CD4-positive, alpha-beta T cell (primary cell): Measurements from ENCODE around the gene MYBL2. TPM values are rescaled to one million over a fixed set of nuclear protein-coding genes. Genes with fewer than 3 reads are reported as not detected.
"Not testable (repeated sequence)": the region's sequence is repeated elsewhere in the genome, so short reads cannot be mapped to it uniquely, and the experiment has no call there.

Experiments used
- ATAC-seq: fragments of 200-7000 bp; cut with Tn5 transposase; one replicate; pipeline ENCODE4 v1.10.0; 2022; ENCODE audit warnings: mild to moderate bottlenecking; ENCODE audit not compliant: poor library complexity
- CTCF ChIA-PET: fragments of 350-600 bp; sonication (Branson Sonifier 250); formaldehyde crosslinking; loops from one replicate; lab custom pipeline; 2021; ENCODE audit warnings: antibody characterized with exemption, inconsistent platforms; lab: Charles Lee
- POLR2A ChIA-PET: fragments of 350-600 bp; sonication (Branson Sonifier 250); formaldehyde crosslinking; loops from one replicate; lab custom pipeline; 2021; ENCODE audit warnings: antibody characterized with exemption, inconsistent platforms; lab: Charles Lee
- DNase-seq, 14 experiments: peaks; one replicate each; pipeline ENCODE4 v3.0.0-alpha.2; 2013 to 2020; ENCODE audit warnings: mixed read lengths in 2 of 14
- H3K27ac ChIP-seq, 2 donors: one replicate each; pipeline versions ENCODE4 v1.5.1 to v1.7.0; 2013; ENCODE audit warnings: low read length in 2 of 2, low read depth in 1 of 2, mild to moderate bottlenecking in 1 of 2
- H3K27me3 ChIP-seq, 2 experiments: 1 replicate in 1 of 2; 2 replicates in 1 of 2; pipeline versions ENCODE4 v1.6.1 to v1.7.0; 2013; ENCODE audit warnings: low read length in 2 of 2, control low read depth in 1 of 2, mild to moderate bottlenecking in 1 of 2, moderate library complexity in 1 of 2; ENCODE audit not compliant: insufficient read depth in 2 of 2, control insufficient read depth in 1 of 2
- H3K36me3 ChIP-seq: one replicate; pipeline ENCODE4 v1.6.1; 2013; ENCODE audit warnings: low read length, control low read depth; ENCODE audit not compliant: insufficient read depth
- H3K4me1 ChIP-seq: one replicate; pipeline ENCODE4 v1.6.1; 2013; ENCODE audit warnings: low read length, control low read depth; ENCODE audit not compliant: insufficient read depth
- H3K4me3 ChIP-seq: one replicate; pipeline ENCODE4 v1.5.1; 2013; ENCODE audit warnings: mild to moderate bottlenecking, low read length, moderate library complexity
- H3K9me3 ChIP-seq, 2 experiments: 1 replicate in 1 of 2; 2 replicates in 1 of 2; pipeline versions ENCODE4 v1.6.1 to v1.7.0; 2013; ENCODE audit warnings: low read length in 2 of 2, mild to moderate bottlenecking in 2 of 2, control low read depth in 1 of 2, moderate library complexity in 1 of 2; ENCODE audit not compliant: control insufficient read depth in 1 of 2, insufficient read depth in 1 of 2
- H3K27ac Mint-ChIP-seq: one replicate; pipeline ENCODE4 v1.8.0; 2020; ENCODE audit warnings: mixed read lengths
- H3K27me3 Mint-ChIP-seq: one replicate; pipeline ENCODE4 v1.8.0; 2021; ENCODE audit warnings: mixed read lengths
- H3K36me3 Mint-ChIP-seq: one replicate; pipeline ENCODE4 v1.8.0; 2021; ENCODE audit warnings: low read depth, mixed read lengths
- H3K4me1 Mint-ChIP-seq: one replicate; pipeline ENCODE4 v1.8.0; 2021; ENCODE audit warnings: low read depth, mixed read lengths
- H3K4me3 Mint-ChIP-seq: one replicate; pipeline ENCODE4 v1.8.0; 2020; ENCODE audit warnings: mild to moderate bottlenecking, mixed read lengths
- H3K9me3 Mint-ChIP-seq: one replicate; pipeline ENCODE4 v1.8.0; 2020; ENCODE audit warnings: mixed read lengths
- intact Hi-C, 2 experiments: fragments of 100-400 bp; cut with DNase I in 1 of 2; cut with micrococcal nuclease in 1 of 2; formaldehyde crosslinking; loops; one replicate each; pipeline versions ENCODE4 v1.15.1 to v1.9.0; 2023 to 2025; cut with DNase I, micrococcal nuclease
- total RNA-seq, 174 experiments: library from RNA in 2 of 174; stranded (reverse) in 2 of 174; gene quantifications; one replicate each; pipeline ENCODE4 v1.2.3 and lab custom pipeline; 2021 to 2026
- TF ChIP-seq, protein P1 (sequence below): fragments of 200-600 bp; IDR thresholded peaks from one replicate; pipeline ENCODE4 v1.8.0; 2022; ENCODE audit warnings: antibody characterized with exemption, mild to moderate bottlenecking

MYBL2 gene
- total RNA-seq, 2 experiments from 2014 or later: 0.56 to 0.69 TPM

DNA sequence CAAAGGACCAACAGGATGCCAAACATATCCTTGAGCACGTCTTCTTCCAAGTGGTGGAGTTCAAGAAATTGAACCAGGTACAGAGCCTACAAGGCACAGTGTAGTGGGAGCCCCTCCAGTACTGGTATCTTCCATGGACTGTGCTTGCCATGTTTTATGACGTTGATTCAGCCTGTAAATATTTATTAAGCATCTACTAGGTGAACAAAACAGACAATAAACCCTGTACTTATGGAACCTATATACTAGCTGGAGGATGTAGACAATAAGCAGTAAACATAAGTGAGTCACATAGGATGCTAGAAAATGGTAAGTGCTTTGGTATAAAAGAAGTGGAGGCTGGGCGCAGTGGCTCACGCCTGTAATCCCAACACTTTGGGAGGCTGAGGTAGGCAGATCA, 24.4 kb upstream of the MYBL2 start:
- TF ChIP-seq, protein P1, sequence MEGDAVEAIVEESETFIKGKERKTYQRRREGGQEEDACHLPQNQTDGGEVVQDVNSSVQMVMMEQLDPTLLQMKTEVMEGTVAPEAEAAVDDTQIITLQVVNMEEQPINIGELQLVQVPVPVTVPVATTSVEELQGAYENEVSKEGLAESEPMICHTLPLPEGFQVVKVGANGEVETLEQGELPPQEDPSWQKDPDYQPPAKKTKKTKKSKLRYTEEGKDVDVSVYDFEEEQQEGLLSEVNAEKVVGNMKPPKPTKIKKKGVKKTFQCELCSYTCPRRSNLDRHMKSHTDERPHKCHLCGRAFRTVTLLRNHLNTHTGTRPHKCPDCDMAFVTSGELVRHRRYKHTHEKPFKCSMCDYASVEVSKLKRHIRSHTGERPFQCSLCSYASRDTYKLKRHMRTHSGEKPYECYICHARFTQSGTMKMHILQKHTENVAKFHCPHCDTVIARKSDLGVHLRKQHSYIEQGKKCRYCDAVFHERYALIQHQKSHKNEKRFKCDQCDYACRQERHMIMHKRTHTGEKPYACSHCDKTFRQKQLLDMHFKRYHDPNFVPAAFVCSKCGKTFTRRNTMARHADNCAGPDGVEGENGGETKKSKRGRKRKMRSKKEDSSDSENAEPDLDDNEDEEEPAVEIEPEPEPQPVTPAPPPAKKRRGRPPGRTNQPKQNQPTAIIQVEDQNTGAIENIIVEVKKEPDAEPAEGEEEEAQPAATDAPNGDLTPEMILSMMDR: no peak
- Histone ChIP-seq H3K4me1 (no peaks in the 10 kb centered on the region), H3K27ac (no peak overlapping the region), H3K27me3 (no peaks in the 10 kb centered on the region), H3K9me3 (no peaks in the 10 kb centered on the region), H3K36me3 (peaks cover 35% of the 10 kb centered on the region), H3K4me3 (no peak overlapping the region)
- Mint-ChIP-seq H3K36me3 (peaks cover 49% of the 10 kb centered on the region), H3K27me3 (no peaks in the 10 kb centered on the region), H3K4me3 (no peak overlapping the region), H3K9me3 (no peaks in the 10 kb centered on the region), H3K27ac (no peak overlapping the region), H3K4me1 (no peaks in the 10 kb centered on the region)
- ATAC-seq: no peak
- ChIA-PET POLR2A (no interaction called here), CTCF (no interaction called here)
- DNase-seq: no peak
- intact Hi-C loops: no loop called here

DNA sequence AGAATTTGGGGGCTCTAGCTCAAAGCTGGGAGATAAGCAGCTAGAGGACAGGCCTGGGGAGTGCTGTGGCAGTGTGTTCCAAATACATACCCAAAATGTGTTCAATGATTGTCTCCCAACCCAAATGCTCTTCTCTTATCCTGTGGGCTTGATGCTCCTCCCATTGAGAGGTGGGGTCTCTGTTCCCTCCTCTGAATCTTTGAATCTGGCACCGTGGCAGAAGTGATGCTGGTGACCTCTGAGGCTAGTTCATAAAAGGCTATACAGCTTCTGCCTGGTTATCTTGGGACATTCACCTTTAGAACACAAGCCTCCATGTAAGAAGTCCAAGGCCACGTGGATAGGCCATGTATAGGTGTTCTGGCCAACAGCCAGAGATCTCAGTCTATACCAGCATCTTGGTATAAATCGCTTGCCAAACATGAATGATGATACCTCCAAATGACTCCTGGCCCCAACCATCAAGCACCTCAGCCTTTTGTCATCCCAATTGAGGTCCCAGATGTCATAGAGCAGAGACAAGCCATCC, 15.9 kb upstream of the MYBL2 start:
- intact Hi-C loops: no loop called here
- ChIA-PET CTCF (no interaction called here), POLR2A (interaction anchor here (1.0 kb wide), 1 partner anchor 22 kb away, joined by 3 read pairs; no protein-coding TSS in a partner anchor)
- TF ChIP-seq, protein P1: no peak
- Histone ChIP-seq H3K4me3 (no peak overlapping the region), H3K27ac (no peak overlapping the region), H3K9me3 (no peaks in the 10 kb centered on the region), H3K36me3 (peaks cover 11% of the 10 kb centered on the region), H3K27me3 (no peaks in the 10 kb centered on the region), H3K4me1 (no peaks in the 10 kb centered on the region)
- no peak for DNase-seq
- Mint-ChIP-seq H3K27ac (no peak overlapping the region), H3K27me3 (no peaks in the 10 kb centered on the region), H3K36me3 (peaks cover 13% of the 10 kb centered on the region), H3K9me3 (no peaks in the 10 kb centered on the region), H3K4me3 (no peak overlapping the region), H3K4me1 (peaks cover 1% of the 10 kb centered on the region)
- ATAC-seq: no peak

DNA sequence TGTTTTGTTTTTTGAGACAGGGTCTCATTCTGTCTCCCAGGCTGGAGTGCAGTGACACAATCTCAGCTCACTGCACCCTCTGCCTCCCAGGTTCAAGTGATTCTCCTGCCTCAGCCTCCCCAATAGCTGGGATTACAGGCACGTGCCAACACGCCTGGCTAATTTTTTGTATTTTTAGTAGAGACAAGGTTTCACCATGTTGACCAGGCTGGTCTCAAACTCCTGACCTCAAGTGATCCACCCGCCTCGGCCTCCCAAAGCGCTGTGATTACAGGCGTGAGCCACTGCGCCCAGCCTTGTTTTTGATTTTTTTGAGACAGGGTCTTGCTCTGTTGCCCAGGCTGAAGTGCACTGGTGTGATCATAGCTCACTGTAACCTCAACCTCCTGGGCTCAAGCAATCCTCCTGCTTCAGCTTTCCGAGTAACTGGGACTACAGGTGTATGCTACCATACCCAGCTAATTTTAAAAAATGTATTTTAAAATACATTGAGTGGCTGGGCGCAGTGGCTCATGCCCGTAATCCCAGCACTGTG, 15.2 kb upstream of the MYBL2 start:
- DNase-seq, H3K4me3 Mint-ChIP-seq, H3K27ac Mint-ChIP-seq, H3K36me3 ChIP-seq, H3K27me3 ChIP-seq, POLR2A ChIA-PET, H3K4me1 ChIP-seq, H3K4me3 ChIP-seq, intact Hi-C loops, H3K9me3 ChIP-seq, CTCF ChIA-PET, H3K9me3 Mint-ChIP-seq, H3K4me1 Mint-ChIP-seq, H3K27ac ChIP-seq, ATAC-seq, H3K36me3 Mint-ChIP-seq, H3K27me3 Mint-ChIP-seq: not testable (repeated sequence)

DNA sequence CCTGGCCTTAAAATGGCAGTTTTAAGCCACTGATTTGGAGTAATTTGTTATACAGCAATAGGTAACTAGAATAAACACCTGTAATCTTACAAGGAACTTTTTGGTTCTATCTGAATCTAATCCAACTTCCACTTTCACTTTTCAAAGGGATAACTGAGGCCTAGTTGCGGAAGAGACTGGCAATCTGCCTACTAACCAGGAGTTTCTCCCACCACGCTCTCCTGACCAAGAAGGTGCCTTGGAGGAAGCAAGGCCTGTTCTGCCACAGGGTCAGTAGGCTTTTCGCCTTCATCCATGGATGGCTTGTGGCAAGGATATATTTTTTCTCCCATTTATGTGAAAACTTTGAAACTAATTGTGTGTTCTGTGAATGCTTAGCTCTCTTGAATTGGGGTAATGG, 12.9 kb upstream of the MYBL2 start:
- Histone ChIP-seq H3K4me3 (no peak overlapping the region), H3K4me1 (peaks cover 18% of the 10 kb centered on the region), H3K9me3 (no peaks in the 10 kb centered on the region), H3K36me3 (no peaks in the 10 kb centered on the region), H3K27me3 (no peaks in the 10 kb centered on the region), H3K27ac (no peak overlapping the region)
- H3K9me3 Mint-ChIP-seq: no peaks in the 10 kb centered on the region
- DNase-seq: no peak
- TF ChIP-seq, protein P1: no peak
- H3K27me3 Mint-ChIP-seq: no peaks in the 10 kb centered on the region
- peaks cover 6% of the 10 kb centered on the region for H3K36me3 Mint-ChIP-seq
- intact Hi-C loops: no loop called here
- no peak for ATAC-seq
- ChIA-PET POLR2A (no interaction called here), CTCF (no interaction called here)
- peaks cover 19% of the 10 kb centered on the region for H3K4me1 Mint-ChIP-seq
- peak overlapping the region; percentile 51 for H3K27ac Mint-ChIP-seq
- H3K4me3 Mint-ChIP-seq: no peak overlapping the region

DNA sequence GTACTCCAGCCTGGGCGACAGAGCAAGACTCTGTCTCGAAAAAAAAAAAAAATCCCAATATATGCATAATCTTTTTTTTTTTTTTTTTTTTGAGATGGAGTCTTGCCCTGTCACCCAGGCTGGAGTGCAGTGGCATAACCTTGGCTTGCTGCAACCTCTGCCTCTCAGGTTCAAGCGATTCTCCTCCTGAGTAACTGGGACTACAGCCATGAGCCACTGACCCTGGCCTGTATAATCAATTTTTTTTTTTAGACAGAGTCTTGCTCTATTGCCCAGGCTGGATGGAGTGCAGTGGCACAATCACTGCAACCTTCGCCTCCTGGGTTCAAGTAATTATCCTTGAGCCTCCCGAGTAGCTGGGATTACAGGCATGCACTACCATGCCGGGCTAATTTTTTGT, 11.7 kb upstream of the MYBL2 start:
- H3K27ac ChIP-seq, H3K27me3 ChIP-seq, H3K36me3 Mint-ChIP-seq, H3K4me3 Mint-ChIP-seq, H3K27ac Mint-ChIP-seq, POLR2A ChIA-PET, H3K27me3 Mint-ChIP-seq, intact Hi-C loops, CTCF ChIA-PET, H3K4me3 ChIP-seq, H3K9me3 Mint-ChIP-seq, DNase-seq, ATAC-seq, H3K9me3 ChIP-seq, H3K36me3 ChIP-seq: not testable (repeated sequence)
- peaks cover 19% of the 10 kb centered on the region for H3K4me1 Mint-ChIP-seq
- peaks cover 18% of the 10 kb centered on the region for H3K4me1 ChIP-seq
